Kidney epithelial cell (primary cell): Measurements from ENCODE around the gene LINC01488. TPM values are rescaled to one million over a fixed set of nuclear protein-coding genes. Genes with fewer than 3 reads are reported as not detected.

Experiments
- DNase-seq: peaks from one replicate; pipeline ENCODE4 v3.0.0-alpha.2; 2010; ENCODE audit warnings: low read depth
- H3K27me3 ChIP-seq: 2 replicates; pipeline ENCODE4 v1.6.0; 2011; ENCODE audit warnings: low read length; ENCODE audit not compliant: control insufficient read depth, insufficient read depth
- H3K36me3 ChIP-seq: 2 replicates; pipeline ENCODE4 v1.5.1; 2011; ENCODE audit warnings: low read length; ENCODE audit not compliant: control insufficient read depth, insufficient read depth
- H3K4me3 ChIP-seq: 2 replicates; pipeline ENCODE4 v1.5.1; 2011; ENCODE audit warnings: low read depth, mild to moderate bottlenecking, control low read depth, low read length
- total RNA-seq: library from RNA; depleted of rRNA; stranded (reverse); fragments of >200 nt; gene quantifications from 2 replicates; pipeline ENCODE4 v1.2.3, GENCODE V29; 2015
- TF ChIP-seq, protein P1 (sequence below): IDR thresholded peaks from 2 replicates; pipeline ENCODE4 v1.5.1; 2011; ENCODE audit warnings: mild to moderate bottlenecking, moderate library complexity, low read length, control low read depth, inconsistent platforms; ENCODE audit not compliant: insufficient read depth, poor library complexity, severe bottlenecking

LINC01488 gene
- total RNA-seq, 1 donor from 2014 or later = not detected

DNA sequence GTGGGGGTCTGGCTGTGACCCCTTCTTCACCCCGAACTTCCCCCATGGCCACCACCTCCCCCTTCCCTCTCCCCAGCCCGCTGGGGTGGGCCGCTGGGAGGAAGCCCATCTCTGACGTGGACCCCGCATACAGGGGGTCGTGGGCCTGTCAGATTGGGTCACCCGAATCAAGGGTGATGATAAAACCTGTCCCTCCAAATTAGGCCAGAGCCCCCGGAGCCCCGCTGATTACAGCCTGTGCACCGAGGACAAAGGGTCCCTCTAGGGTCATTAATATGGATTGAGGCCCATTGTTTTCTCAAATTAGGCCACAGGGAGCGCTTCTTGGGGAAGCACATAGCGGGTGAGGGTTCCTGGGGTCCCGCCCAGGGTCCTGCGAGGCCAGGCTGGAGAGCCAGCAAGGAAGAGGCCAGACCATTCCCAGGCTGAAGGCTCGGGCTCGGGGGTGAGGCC, 4.9 kb upstream of the LINC01488 start:
- DNase-seq = no peak
- H3K27me3 ChIP-seq = no peaks in the 10 kb centered on the region
- H3K36me3 ChIP-seq = no peaks in the 10 kb centered on the region
- H3K4me3 ChIP-seq = no peak overlapping the region
- TF ChIP-seq, protein P1, sequence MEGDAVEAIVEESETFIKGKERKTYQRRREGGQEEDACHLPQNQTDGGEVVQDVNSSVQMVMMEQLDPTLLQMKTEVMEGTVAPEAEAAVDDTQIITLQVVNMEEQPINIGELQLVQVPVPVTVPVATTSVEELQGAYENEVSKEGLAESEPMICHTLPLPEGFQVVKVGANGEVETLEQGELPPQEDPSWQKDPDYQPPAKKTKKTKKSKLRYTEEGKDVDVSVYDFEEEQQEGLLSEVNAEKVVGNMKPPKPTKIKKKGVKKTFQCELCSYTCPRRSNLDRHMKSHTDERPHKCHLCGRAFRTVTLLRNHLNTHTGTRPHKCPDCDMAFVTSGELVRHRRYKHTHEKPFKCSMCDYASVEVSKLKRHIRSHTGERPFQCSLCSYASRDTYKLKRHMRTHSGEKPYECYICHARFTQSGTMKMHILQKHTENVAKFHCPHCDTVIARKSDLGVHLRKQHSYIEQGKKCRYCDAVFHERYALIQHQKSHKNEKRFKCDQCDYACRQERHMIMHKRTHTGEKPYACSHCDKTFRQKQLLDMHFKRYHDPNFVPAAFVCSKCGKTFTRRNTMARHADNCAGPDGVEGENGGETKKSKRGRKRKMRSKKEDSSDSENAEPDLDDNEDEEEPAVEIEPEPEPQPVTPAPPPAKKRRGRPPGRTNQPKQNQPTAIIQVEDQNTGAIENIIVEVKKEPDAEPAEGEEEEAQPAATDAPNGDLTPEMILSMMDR = no peak

DNA sequence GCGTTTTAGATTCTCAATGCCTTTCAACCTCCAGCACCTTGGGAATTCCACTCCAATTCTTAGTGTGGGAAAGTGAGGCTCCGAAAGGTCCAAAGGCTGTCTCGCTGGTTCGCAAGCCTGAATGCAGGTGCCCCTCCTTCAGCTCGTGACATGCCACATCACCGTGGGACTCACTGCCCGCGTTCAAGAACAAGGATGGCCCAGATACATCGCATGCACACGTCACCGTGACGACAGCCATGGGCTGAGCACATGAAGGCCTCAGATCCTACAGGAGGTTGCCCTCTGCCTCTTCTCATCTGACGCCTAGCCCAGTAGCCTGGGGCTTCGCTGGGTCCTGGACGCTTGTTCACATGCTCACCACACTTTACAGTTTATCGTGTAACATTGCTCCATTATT, 4.4 kb upstream of the LINC01488 start:
- no peak overlapping the region for H3K4me3 ChIP-seq
- TF ChIP-seq, protein P1 = no peak

DNA sequence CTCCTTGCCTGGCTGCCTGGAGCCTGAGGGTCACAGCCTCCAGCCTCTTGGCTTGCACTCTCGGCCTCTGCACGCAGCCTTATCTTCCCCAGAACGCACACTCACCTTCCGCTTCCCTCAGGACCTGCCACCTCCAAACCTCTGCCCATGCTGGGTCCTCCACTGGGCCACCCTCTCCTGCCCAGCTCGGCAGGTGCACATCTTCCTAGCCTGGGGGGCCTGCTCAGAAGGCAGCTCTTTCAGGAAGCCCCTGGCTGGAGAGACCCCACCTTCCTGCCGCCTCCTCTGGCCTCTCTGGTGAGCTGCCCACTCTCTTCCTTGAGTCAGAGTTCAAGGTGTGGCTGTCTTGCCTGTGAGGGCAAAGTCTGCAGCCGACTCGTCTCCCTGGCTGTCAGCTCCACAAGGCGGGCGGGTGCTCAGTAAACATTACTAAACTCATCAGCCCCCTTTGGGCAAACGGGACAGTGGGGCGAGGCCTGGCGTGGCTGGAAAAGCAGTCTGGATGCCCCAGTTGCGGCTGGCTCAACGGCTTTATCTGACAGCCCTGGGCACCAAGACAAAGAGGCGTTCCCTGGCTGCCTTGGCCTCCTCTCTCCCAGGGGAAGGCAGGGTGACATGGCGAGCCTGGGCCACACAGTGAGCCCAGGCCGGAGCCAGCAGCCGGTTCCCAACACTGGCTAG, 1.7 kb upstream of the LINC01488 start:
- no peak for DNase-seq
- TF ChIP-seq, protein P1 = no peak
- Histone ChIP-seq H3K4me3 (no peak overlapping the region), H3K36me3 (no peaks in the 10 kb centered on the region), H3K27me3 (no peaks in the 10 kb centered on the region)

More for the DNA sequence above, 4.4 kb upstream of the LINC01488 start:
- DNase-seq = no peak
- no peaks in the 10 kb centered on the region for H3K27me3 ChIP-seq
- no peaks in the 10 kb centered on the region for H3K36me3 ChIP-seq

DNA sequence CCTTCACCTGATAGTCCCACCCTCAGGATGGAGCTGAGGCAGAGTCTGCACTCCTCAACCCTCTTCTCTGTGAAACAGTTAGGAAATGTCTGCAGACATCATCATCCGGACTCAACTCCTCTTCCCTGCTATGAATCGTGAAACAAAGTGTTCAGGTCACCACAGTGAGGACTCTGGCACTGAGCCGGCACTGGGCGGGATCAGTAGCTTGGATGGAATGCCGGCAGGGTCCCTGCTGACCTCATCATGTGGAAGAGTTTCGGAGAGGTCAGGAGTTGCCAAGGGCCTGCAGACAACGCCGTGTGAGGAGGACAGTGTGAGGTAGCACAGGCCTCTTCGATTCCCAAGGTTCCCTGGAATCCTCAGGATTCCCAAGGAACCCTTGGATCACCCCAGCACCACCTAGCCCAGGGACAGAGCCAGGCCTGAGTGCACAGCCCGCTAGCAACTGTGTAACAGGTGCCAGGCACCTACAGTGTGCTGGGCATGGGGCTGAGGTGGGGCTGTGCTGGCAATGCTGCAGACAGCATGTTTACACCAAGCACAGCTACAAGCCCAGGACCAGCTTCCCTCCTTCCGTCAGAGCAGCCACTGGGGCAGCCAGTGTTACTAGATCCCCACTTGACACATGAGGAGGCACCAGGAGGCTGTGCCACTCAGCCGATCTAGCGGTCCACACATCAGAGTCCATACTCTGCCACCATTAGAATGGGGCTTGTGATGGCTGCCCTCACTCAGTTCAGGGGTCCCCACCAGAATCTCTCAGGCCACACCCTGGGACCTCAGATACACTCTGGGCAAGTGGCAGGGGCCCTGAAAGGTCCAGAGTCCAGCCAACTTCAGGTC, 693 bp upstream of the LINC01488 start:
- Histone ChIP-seq H3K27me3 (no peaks in the 10 kb centered on the region), H3K4me3 (no peak overlapping the region), H3K36me3 (no peaks in the 10 kb centered on the region)
- no peak for DNase-seq
- TF ChIP-seq, protein P1 = no peak

DNA sequence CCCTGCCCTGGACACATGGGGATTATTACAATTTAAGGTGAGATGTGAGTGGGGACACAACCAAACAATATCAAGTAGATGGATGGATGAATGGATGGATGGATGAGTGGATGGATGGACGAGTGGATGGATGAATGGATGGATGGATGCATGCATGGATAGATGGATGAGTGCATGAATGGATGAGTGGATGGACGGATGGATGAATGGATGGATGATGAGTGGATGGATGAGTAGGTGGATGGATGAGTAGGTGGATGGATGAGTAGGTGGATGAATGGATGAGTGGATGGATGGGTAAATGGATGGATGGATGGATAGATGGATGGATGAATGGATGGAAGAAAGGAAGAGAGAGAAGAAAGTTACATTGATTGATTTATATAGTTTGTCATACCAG, 859 bp downstream of the LINC01488 start:
- H3K27me3 ChIP-seq = no peaks in the 10 kb centered on the region
- TF ChIP-seq, protein P1 = no peak
- DNase-seq = no peak
- no peak overlapping the region for H3K4me3 ChIP-seq
- no peaks in the 10 kb centered on the region for H3K36me3 ChIP-seq
